Ishikawa (cell line): ENCODE results near the gene TBX2.

ENCODE experiments used
- CEBPB ChIP-seq: IDR thresholded peaks from 2 replicates; pipeline ENCODE4 v1.6.1; 2012
- CREB1 ChIP-seq: IDR thresholded peaks from 2 replicates; pipeline ENCODE4 v1.6.1; 2012; ENCODE audit warnings: low read depth
- EGR1 ChIP-seq: IDR thresholded peaks from 2 replicates; pipeline ENCODE4 v1.6.1; 2012
- EP300 ChIP-seq: IDR thresholded peaks from 2 replicates; pipeline ENCODE4 v1.6.1; 2012; ENCODE audit warnings: borderline replicate concordance
- FOXM1 ChIP-seq: IDR thresholded peaks from 2 replicates; pipeline ENCODE4 v1.6.1; 2012; ENCODE audit warnings: low read depth, borderline replicate concordance
- NFIC ChIP-seq: IDR thresholded peaks from 2 replicates; pipeline ENCODE4 v1.6.1; 2012
- RAD21 ChIP-seq: IDR thresholded peaks from 2 replicates; pipeline ENCODE4 v1.6.1; 2012; ENCODE audit warnings: low read depth
- TAF1 ChIP-seq: IDR thresholded peaks from 2 replicates; pipeline ENCODE4 v1.6.1; 2012; ENCODE audit warnings: low read depth, mild to moderate bottlenecking
- TCF12 ChIP-seq: IDR thresholded peaks from 2 replicates; pipeline ENCODE4 v1.6.1; 2012; ENCODE audit warnings: low read depth
- TEAD4 ChIP-seq: IDR thresholded peaks from 2 replicates; pipeline ENCODE4 v1.6.1; 2012
- USF1 ChIP-seq: IDR thresholded peaks from 2 replicates; pipeline ENCODE4 v1.6.1; 2012
- YY1 ChIP-seq: IDR thresholded peaks from 2 replicates; pipeline ENCODE4 v1.6.1; 2012; ENCODE audit warnings: low read depth
- ZBTB7A ChIP-seq: IDR thresholded peaks from 2 replicates; pipeline ENCODE4 v1.6.1; 2012; ENCODE audit warnings: low read depth
- TF ChIP-seq, protein P1 (sequence below): IDR thresholded peaks from 2 replicates; pipeline ENCODE4 v1.6.1; 2012
- TF ChIP-seq, protein P2 (sequence below): IDR thresholded peaks from 2 replicates; pipeline ENCODE4 v1.6.1; 2012; ENCODE audit warnings: low read depth, mild to moderate bottlenecking

The TBX2 gene

GRCh38 chr17:61415374-61416210 is 15.9 kb downstream of the TBX2 start:
- TF ChIP-seq, protein P1, sequence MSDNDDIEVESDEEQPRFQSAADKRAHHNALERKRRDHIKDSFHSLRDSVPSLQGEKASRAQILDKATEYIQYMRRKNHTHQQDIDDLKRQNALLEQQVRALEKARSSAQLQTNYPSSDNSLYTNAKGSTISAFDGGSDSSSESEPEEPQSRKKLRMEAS, result no peak
- TF ChIP-seq FOXM1 (no peak), RAD21 (no peak)

GRCh38 chr17:61416211-61416539 is 16.5 kb downstream of the TBX2 start:
- TF ChIP-seq TCF12 (no peak), ZBTB7A (no peak), YY1 (no peak), RAD21 (no peak), FOXM1 (no peak), EP300 (no peak), TEAD4 (no peak), EGR1 (no peak), NFIC (no peak), CEBPB (no peak), TAF1 (no peak), CREB1 (no peak), USF1 (no peak)
- TF ChIP-seq, protein P2, sequence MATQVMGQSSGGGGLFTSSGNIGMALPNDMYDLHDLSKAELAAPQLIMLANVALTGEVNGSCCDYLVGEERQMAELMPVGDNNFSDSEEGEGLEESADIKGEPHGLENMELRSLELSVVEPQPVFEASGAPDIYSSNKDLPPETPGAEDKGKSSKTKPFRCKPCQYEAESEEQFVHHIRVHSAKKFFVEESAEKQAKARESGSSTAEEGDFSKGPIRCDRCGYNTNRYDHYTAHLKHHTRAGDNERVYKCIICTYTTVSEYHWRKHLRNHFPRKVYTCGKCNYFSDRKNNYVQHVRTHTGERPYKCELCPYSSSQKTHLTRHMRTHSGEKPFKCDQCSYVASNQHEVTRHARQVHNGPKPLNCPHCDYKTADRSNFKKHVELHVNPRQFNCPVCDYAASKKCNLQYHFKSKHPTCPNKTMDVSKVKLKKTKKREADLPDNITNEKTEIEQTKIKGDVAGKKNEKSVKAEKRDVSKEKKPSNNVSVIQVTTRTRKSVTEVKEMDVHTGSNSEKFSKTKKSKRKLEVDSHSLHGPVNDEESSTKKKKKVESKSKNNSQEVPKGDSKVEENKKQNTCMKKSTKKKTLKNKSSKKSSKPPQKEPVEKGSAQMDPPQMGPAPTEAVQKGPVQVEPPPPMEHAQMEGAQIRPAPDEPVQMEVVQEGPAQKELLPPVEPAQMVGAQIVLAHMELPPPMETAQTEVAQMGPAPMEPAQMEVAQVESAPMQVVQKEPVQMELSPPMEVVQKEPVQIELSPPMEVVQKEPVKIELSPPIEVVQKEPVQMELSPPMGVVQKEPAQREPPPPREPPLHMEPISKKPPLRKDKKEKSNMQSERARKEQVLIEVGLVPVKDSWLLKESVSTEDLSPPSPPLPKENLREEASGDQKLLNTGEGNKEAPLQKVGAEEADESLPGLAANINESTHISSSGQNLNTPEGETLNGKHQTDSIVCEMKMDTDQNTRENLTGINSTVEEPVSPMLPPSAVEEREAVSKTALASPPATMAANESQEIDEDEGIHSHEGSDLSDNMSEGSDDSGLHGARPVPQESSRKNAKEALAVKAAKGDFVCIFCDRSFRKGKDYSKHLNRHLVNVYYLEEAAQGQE, result no peak
- TF ChIP-seq, protein P1, result no peak

DNA sequence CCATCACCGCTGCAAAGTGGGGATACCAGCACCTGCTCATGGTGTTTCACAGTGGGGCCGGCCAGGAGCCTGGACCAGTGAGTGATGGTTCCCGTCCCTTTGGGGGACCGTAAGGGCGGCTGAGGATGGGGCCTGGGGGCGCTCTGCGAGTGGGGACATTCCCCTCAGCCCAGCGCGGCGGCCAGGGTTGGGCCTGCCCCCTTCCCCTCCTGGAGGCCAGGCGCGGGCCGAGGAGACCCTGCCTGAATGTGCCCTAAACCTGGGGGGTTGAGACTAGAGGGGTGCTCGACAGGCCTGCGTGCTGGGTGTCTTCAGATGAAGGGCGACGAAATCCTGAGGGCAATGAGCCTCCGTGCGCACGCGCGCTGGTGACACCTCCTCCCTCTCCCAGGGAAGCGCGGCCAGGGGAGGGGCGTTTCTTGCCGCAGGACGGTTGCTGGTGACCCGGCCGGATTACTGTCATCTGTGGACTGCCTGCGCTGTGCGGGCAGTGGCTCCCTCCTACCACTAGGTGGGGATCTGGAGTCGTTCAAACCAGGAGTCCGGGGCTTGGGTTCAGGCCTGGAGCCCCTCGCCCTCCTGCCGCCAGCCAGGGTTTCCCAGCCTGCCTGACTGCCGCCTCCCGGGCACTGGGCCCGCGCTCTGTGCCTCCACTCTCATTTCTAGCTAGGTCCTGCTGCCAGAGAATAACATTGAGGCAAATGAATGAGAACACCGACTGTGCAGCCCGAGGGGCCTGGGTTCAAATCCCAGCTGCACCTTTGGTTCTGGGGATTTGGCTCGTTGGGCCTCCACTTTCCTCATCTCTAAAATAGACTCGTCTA is 17.1 kb downstream of the TBX2 start:
- TF ChIP-seq, protein P1, result peak; percentile 55
- TF ChIP-seq ZBTB7A (peak; percentile 77; the same call in 1 of the 2 replicates), EP300 (no peak), RAD21 (peak; percentile 84)

GRCh38 chr17:61418449-61418848 is 18.8 kb downstream of the TBX2 start:
- TF ChIP-seq, protein P1, result no peak
- TF ChIP-seq TEAD4, result no peak
- no peak for TF ChIP-seq FOXM1
- no peak for TF ChIP-seq TAF1
- TF ChIP-seq RAD21, result no peak
- no peak for TF ChIP-seq TCF12
- TF ChIP-seq USF1, result no peak
- TF ChIP-seq YY1, result no peak
- TF ChIP-seq CEBPB, result no peak
- TF ChIP-seq EGR1, result no peak
- TF ChIP-seq CREB1, result no peak
- no peak for TF ChIP-seq ZBTB7A

GRCh38 chr17:61419496-61420046 is 19.9 kb downstream of the TBX2 start:
- TF ChIP-seq EGR1 (no peak), CEBPB (no peak), ZBTB7A (no peak), RAD21 (no peak), TAF1 (no peak), USF1 (no peak), FOXM1 (no peak), YY1 (no peak)
- TF ChIP-seq, protein P2, result no peak
- TF ChIP-seq, protein P1, result no peak
